HG03469 (cell line): ENCODE results near the gene LRRFIP1.

Experiments
- ATAC-seq: cut with Tn5 transposase; IDR thresholded peaks from one replicate; pipeline ENCODE4 v1.9.1; 2021; ENCODE audit warnings: mild to moderate bottlenecking, moderate library complexity, moderate number of reproducible peaks; ENCODE audit not compliant: unreplicated experiment

LRRFIP1 gene

DNA sequence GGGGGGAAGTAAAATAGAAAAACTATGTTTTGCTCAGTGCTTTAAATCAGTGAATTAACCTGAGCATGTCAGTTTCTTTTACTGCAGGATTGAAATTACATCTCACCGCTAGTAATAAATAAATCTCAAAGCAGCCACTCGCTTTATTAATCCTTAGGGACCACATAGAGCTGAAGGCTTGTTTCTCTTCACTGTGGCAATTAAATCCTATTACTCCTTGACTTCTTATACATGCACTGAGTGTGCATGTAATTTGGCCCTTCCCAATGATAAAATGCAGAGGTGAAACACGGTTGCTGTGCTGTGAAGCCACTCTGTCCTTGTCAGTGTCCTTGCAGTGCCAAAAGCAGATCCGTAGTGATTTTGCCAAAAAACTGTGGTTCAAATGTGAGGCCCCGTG is 94.1 kb downstream of the LRRFIP1 start:
- no peak for ATAC-seq

- no peak for ATAC-seq
Observed at GRCh38 chr2:237722616-237723015, 95.2 kb downstream of the LRRFIP1 start.

DNA sequence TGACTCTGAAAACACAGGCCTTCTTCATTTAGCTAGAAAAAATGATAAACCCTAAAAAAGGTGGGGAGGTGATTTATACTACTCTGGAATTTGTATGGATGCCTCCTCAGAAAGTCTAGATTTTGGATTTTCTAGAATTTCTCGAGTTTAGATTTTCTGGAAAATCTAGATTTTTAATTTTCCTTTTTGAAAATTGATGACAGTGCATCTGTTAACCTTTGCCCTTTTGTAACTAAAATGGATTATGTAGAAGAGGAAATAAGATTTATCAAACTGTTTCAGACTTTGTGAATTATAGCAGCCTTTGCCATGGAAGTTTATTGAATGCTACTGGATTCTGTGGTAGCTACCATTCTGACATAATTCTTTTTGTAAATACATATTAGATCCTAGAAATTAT is 95.6 kb downstream of the LRRFIP1 start:
- no peak for ATAC-seq

DNA sequence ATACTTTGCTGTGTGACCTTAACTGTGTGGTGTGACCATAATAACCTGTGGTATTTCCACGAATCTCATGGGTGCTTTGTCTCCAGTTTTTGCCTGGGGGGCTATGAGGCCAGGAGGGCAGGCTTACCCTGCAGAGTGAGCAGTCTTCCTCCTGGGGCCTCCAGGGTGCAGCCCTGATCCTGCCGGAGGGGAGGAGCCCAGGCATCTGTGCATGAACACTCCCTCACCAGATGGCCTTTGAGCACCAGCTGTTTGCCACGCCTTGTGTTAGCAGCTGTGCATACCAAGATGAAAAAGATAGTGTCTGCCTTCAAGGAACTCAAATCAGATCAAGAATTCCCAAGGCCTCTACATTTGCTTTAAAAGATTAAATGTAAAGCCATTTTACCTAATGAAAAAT is 96.2 kb downstream of the LRRFIP1 start:
- no peak for ATAC-seq

DNA sequence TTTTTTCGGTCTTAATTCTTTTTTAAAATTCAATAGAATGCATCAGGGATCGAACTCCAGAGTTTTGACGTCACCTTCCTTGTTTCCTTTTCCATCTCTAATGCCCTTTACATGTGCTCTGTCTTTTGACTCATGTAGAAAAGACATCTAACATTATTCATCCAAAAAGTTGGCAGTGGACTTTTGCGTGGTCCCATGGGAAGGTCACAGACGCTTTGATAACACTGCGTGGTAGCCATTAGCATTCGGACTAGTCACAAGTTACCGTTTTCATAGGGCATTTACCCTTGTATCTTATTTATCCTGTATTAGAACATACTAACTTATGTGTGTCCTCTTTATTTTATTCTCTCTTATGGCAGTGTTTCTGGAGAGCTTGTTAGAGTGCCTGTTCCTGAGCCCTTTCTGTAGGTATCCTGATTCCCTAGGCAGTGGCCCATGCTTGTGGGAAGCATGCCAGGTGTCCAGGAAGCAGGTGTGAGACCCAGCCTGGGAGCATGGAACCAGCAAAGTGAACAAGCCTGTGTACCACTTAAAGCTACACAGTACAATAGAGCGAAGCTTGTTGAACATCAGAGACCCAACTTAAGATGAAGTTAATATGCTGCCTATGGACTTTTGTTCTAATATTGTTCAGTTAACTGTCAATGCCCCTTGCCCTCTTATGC is 97.6 kb downstream of the LRRFIP1 start:
- ATAC-seq, result no peak

DNA sequence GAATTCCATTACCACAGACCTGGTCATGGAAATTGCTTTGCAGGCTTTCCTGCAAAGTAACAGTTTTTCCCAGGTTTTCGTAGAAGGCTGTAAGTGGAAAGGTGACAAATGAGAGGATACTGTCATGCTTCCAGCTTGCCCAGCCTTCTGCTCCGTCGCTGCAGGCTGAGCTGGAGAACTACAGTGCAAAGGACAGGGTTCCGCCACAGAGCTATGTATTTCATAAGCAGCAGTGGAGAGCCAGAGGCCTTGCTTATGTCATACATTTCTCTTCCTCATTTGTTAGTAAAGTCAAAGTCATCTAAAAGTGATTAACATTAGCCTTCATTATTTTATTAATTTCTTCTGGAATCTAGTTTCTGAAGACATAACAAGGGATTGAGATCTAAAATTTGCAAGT is 98.3 kb downstream of the LRRFIP1 start:
- ATAC-seq, result no peak

DNA sequence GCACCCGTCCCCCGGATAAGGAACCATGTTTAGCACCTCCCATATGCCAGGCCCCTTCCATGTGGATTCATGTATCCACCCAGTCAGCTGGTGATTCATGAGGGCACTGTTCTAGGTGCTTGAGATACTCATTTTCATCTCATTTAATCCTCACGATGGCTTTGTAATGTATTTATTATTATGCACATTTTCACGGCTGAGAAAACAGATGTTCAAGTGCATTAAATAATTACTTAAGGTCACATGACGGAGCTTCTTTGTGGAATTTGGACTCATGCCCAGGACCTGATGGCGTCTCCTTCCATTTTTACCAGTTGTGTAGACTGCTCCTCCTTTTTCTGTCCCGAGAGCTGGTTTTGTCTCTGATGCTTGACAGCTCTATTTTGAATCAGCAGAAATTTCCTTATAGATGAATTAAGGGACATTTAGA is 99.0 kb downstream of the LRRFIP1 start:
- ATAC-seq, result no peak

DNA sequence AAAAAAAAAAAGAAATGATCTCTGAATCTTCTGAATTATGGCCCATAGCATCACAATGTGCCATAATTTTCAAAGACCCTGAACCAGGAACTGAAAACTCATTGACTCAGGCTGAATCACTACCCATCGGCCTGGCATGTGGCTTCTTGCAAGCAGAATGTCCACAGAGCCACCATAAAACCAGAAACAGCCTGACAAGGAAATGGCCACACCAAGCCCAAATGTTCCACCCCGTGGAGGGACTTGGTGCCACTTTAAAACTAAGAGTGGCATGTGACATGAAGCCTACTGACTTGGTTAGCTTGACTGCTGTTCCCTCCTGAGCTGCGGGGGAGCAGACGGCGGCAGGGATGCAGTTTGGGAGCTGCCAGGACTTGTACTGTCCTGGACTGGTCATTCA is 100.0 kb downstream of the LRRFIP1 start:
- no peak for ATAC-seq

DNA sequence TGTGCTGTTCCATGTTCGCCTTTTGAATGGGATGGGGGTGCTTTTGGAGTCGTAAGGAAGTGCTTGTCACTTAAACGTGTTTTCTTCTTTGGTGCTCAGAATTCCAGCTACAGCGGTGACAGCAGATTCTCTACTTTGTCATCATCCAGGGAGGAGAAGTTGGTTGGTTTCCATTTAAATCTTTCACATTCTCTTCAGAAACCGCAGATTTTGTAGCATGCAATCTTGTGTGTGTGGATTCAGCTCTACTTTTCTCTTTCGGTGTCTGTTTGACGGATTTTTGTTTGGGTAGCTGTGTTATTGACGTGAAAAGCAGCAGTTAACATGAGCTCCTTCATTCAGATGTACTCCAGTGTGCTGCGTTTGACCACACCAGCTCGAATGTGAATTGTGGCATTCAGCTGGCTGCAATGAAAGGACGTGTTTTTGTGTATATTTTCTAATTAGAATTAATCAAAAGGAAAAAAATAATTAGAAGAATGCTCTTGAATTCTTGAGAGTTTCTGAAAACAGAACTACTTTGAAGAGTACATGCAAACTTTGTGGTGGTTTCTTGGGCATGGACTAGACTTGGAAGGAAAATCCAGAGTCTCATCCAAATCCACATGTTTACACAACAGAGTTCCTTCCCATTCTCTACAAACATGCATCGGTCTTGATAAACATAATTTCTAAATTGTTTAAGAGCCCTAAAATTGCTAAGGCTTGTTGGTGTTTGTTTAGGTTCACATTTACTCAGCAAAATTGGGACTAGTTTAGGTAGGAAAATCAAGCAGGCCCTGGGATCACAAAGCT is 102.5 kb downstream of the LRRFIP1 start:
- ATAC-seq, result no peak

DNA sequence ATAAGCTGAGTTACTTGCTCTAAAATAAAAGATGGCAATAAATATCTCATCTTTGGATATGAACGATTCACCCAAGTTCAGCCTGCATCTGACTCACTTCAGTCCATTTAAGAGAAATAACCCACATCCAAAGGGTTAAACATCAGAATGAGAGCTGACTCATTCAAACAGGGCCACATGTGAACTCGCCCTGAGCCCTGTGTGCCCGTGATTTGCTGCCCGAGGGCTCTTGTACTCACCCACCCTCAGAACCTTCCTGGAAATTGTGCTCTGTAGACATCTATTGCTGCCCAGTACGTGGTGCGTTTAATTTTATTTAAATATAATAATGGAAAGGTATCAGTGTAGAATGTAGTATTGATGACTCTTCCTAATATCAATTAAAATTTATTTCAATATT is 104.3 kb downstream of the LRRFIP1 start:
- no peak for ATAC-seq

DNA sequence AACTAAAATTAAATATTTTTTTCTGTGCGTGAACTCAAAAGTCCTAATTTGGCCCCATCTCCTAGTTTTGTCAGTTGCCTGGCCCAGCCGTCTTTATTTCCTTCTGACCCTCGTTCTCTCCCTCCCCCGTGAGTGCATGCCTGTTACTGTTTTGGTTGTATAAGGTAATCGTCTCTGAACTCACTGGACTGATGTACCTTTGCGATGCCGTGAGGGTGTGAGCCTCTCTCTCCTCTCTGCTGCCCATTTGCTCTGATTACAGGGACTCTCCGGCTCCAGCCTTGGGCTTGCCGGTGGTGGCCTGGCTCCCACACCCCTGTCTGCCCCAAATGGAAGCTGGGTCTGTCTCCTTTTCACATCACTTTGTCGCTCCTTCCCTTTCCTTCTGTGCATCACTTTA is 104.7 kb downstream of the LRRFIP1 start:
- ATAC-seq, result no peak

DNA sequence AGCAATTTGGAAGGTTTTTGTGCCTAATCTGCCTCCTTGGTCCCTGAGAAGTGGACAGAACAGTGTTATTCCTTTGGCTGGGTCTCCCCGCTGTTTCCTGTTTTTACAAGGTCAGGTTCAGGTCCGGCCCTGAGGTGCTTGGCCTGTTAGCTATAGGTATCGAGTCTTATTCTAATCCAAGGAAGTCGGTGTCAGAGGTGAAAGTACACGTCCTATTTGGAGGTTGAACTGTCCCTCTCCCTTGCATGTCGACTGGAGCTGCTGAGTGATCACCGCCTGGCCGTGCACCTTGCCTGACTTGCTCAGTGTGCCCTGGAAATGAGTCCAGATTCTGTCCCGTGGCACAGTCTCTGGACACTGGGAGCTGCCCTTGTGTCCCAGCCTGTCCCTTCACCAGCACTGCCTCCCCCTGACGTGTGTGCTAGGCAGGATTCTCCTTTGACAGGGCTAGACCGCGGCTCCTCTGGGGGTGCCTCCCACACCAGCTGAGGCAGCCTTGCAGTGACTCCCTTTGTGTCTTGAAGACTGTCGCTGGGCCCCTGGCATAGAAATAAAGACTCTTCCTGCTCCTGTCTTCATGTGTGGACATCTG is 105.5 kb downstream of the LRRFIP1 start:
- ATAC-seq, result no peak

DNA sequence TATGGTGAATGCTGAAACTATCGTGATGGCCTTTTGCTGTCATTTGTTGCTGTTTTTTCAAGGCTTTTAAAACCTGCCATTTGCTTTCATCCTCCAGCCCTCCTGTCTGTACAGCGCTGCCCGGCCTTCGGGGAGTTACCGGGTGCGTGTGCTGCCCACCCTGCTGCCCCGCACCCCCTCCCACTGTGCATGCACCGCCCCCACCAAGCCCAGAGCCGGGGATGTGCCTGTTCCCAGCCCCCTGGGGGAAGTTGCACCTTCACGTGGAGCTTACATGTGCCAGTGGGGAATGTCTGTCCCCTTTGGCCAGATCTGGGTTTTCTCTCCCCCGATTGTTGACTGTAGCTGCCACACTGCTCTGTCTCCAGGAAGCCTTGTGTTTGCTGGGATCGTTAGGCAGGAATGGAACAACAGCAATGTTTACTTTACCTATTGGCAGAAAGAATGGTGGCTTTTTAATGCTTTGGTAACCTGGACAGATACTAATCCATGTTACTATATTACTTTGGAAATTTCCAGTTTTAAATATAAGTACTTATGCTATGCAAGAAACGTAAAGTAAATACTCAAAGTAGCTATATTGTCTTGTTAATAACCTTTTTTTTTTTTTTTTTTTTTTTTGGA is 106.4 kb downstream of the LRRFIP1 start:
- no peak for ATAC-seq

- ATAC-seq, result no peak
Observed at GRCh38 chr2:237734905-237735623, 107.7 kb downstream of the LRRFIP1 start.

DNA sequence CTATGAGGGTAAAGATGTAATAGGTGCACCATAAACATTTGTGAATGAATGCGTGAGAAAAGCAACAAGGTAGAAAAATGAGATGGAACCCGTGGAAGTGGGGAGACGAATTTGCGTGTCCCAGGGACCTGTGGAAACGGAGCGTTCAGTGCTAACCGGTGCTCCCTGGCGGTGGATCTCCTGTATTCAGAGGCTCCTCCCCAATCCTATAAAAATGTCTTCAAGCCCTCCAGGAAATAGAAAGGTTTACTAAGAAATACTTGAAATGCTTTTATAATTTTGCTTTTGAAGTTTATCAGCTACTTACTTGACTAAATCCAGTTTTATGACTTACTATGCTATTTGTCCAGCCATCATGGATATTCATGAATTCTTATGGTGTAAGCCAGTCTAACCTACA is 108.4 kb downstream of the LRRFIP1 start:
- ATAC-seq, result no peak

- ATAC-seq, result no peak
Observed at GRCh38 chr2:237736783-237737182, 109.4 kb downstream of the LRRFIP1 start.

- ATAC-seq, result no peak
Observed at GRCh38 chr2:237737196-237737865, 109.9 kb downstream of the LRRFIP1 start.

DNA sequence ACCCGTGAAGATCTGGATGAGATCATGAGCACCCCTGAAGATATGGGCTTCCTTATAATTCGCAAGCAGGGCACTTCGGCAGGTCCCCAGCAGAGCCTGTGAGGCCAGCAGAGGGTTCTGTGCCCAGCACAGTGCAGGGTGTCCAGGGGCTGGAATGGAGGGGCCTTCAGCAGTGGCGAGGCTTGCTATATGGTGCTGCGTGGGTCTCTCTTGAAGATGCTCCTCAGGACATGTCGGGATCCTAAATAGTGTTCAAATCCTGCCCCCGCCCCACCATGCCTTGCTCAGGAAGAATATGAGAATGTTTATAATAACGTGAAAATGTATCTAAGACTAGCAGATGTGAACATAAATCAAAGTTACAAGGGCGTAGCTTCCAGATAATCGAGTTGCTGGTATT is 110.9 kb downstream of the LRRFIP1 start:
- no peak for ATAC-seq

GRCh38 chr2:237739101-237739500 is 111.7 kb downstream of the LRRFIP1 start:
- ATAC-seq, result no peak

- ATAC-seq, result no peak
Observed at GRCh38 chr2:237742191-237742590, 114.8 kb downstream of the LRRFIP1 start.
